Embryonic facial prominence (tissue), 1 donor: Measurements from ENCODE around the gene EMC9.
A peak's percentile ranks its signal among the peaks of the same experiment; 100 is the strongest.

Experiments used
- DNase-seq: peaks from one replicate; pipeline ENCODE4 v3.0.0-alpha.2; 2016; ENCODE audit errors: extremely low spot score

EMC9 gene

GRCh38 chr14:24177041-24177825 is 35.8 kb upstream of the EMC9 start:
- no peak for DNase-seq

GRCh38 chr14:24176599-24176998 is 35.2 kb upstream of the EMC9 start:
- no peak for DNase-seq

GRCh38 chr14:24172871-24173281 is 31.5 kb upstream of the EMC9 start:
- DNase-seq, result no peak

- DNase-seq, result no peak
Measured at GRCh38 chr14:24172261-24172860, 31.0 kb upstream of the EMC9 start.

- peak; percentile 85 for DNase-seq
Measured at GRCh38 chr14:24171422-24172260, 30.2 kb upstream of the EMC9 start, which contains the start of gene REC8. Gene REC8 (plus strand): TSS chr14:24172080. CDS start chr14:24172553, 473 bp downstream.

- no peak for DNase-seq
Measured at GRCh38 chr14:24167469-24168114, 26.2 kb upstream of the EMC9 start.

GRCh38 chr14:24165785-24166184 is 24.4 kb upstream of the EMC9 start:
- no peak for DNase-seq

- no peak for DNase-seq
Measured at GRCh38 chr14:24164518-24164991, 23.2 kb upstream of the EMC9 start.

- no peak for DNase-seq
Measured at GRCh38 chr14:24162093-24162492, 20.7 kb upstream of the EMC9 start.

- DNase-seq, result peak; percentile 89
Measured at GRCh38 chr14:24160850-24161804, 19.7 kb upstream of the EMC9 start, which contains the start of gene IRF9. Gene IRF9 (plus strand): TSS chr14:24161265. CDS start chr14:24162145, 880 bp downstream.

- DNase-seq, result no peak
Measured at GRCh38 chr14:24160499-24160849, 19.1 kb upstream of the EMC9 start.

- no peak for DNase-seq
Measured at GRCh38 chr14:24159777-24160498, 18.5 kb upstream of the EMC9 start.

- no peak for DNase-seq
Measured at GRCh38 chr14:24157331-24157730, 15.9 kb upstream of the EMC9 start.

- DNase-seq, result no peak
Measured at GRCh38 chr14:24156840-24157239, 15.4 kb upstream of the EMC9 start.

- DNase-seq, result no peak
Measured at GRCh38 chr14:24155100-24155499, 13.7 kb upstream of the EMC9 start.

- no peak for DNase-seq
Measured at GRCh38 chr14:24151404-24152080, 10.2 kb upstream of the EMC9 start.

GRCh38 chr14:24150993-24151392 is 9.6 kb upstream of the EMC9 start:
- DNase-seq, result no peak

- no peak for DNase-seq
Measured at GRCh38 chr14:24150567-24150966, 9.2 kb upstream of the EMC9 start.

GRCh38 chr14:24150061-24150460 is 8.7 kb upstream of the EMC9 start:
- no peak for DNase-seq
